Suprapubic skin (tissue), 4 donors: ENCODE measurements around the gene CDH6. TPM values are rescaled to one million over a fixed set of nuclear protein-coding genes. Genes with fewer than 3 reads are reported as not detected.

Experiments
- DNase-seq, 2 donors: peaks; one replicate each; pipeline ENCODE4 v3.0.0-alpha.2; 2019; ENCODE audit warnings: low spot score in 2 of 2
- H3K27ac ChIP-seq: fragments of 200-600 bp; sonication (generic); one replicate; pipeline ENCODE4 v1.5.1; 2019
- H3K27me3 ChIP-seq: fragments of 200-600 bp; sonication (generic); one replicate; pipeline ENCODE4 v1.5.1; 2019
- H3K36me3 ChIP-seq: fragments of 200-600 bp; sonication (generic); one replicate; pipeline ENCODE4 v1.5.1; 2019
- H3K4me1 ChIP-seq: fragments of 200-600 bp; sonication (generic); one replicate; pipeline ENCODE4 v1.5.1; 2019
- H3K4me3 ChIP-seq: fragments of 200-600 bp; sonication (generic); one replicate; pipeline ENCODE4 v1.5.1; 2019; ENCODE audit warnings: mild to moderate bottlenecking
- H3K9me3 ChIP-seq: fragments of 200-600 bp; sonication (generic); one replicate; pipeline ENCODE4 v1.5.1; 2019
- CTCF ChIP-seq, 2 donors: fragments of 200-600 bp in 1 of 2; fragments of 450-650 bp in 1 of 2; sonication (generic) in 1 of 2; IDR thresholded peaks; one replicate each; pipeline ENCODE4 v1.5.1; 2016 to 2019; ENCODE audit warnings: antibody characterized with exemption in 2 of 2, mild to moderate bottlenecking in 1 of 2, moderate library complexity in 1 of 2
- EP300 ChIP-seq: sonication (generic); formaldehyde crosslinking; IDR thresholded peaks from one replicate; pipeline ENCODE4 v1.6.1; 2017; ENCODE audit warnings: antibody characterized with exemption
- POLR2A ChIP-seq, 2 donors: fragments of 450-650 bp; IDR thresholded peaks; one replicate each; pipeline ENCODE4 v1.6.1; 2017; ENCODE audit warnings: antibody characterized with exemption in 2 of 2, mild to moderate bottlenecking in 2 of 2, moderate library complexity in 2 of 2
- POLR2AphosphoS5 ChIP-seq, 3 donors: sonication (generic); formaldehyde crosslinking; IDR thresholded peaks; one replicate each; pipeline ENCODE4 v1.6.1; 2017; ENCODE audit warnings: antibody characterized with exemption in 3 of 3
- WGBS: methylation state at CpG from one replicate; pipeline ENCODE4 v1.1.5; 2018; 5-methylcytosine and 5-hydroxymethylcytosine counted together
- total RNA-seq, 4 donors: library from RNA; depleted of rRNA; stranded (reverse); fragments of >200 nt; gene quantifications; one replicate each; pipeline ENCODE4 v1.1.0, GENCODE V29; 2016

CDH6 gene
- total RNA-seq, 4 donors from 2014 or later = 0.36 to 1.8 (median 0.75) TPM

DNA sequence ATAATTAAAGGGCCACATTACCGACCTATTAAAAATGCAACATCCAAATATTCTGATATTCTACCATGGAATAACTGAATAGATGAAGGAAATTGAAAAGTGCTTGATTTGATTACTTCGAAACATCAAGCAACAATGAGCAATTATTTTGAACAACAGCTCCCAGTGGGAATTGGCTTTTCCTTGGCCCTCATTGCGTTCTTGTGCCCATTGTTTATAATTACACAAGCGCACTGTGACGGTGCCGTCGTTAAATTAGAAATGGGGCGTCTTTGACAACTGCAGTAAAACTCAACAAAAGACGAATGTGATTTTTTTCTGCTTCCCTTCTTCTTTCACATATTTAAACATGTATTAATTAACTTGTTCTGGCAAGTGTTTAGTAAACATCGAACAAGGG is 61.6 kb downstream of the CDH6 start:
- no peak for DNase-seq
- TF ChIP-seq POLR2A (IDR thresholded peaks at IDR 0.05) (no peak), POLR2AphosphoS5 (IDR thresholded peaks at IDR 0.05) (no peak), EP300 (no peak), CTCF (IDR thresholded peaks at IDR 0.05) (no peak)

GRCh38 chr5:31268256-31268655 is 74.8 kb downstream of the CDH6 start:
- Histone ChIP-seq H3K4me1 (peaks cover 1% of the 10 kb centered on the region), H3K27ac (no peak overlapping the region), H3K9me3 (no peaks in the 10 kb centered on the region), H3K27me3 (no peaks in the 10 kb centered on the region), H3K4me3 (no peak overlapping the region), H3K36me3 (no peaks in the 10 kb centered on the region)
- DNase-seq = no peak
- TF ChIP-seq POLR2AphosphoS5 (IDR thresholded peaks at IDR 0.05) (no peak), EP300 (no peak), CTCF (IDR thresholded peaks at IDR 0.05) (no peak), POLR2A (IDR thresholded peaks at IDR 0.05) (no peak)
- 49% methylated on average over 2 of the region's 2 CpGs for WGBS

More for the DNA sequence above, 61.6 kb downstream of the CDH6 start:
- Histone ChIP-seq H3K4me1 (no peaks in the 10 kb centered on the region), H3K9me3 (no peaks in the 10 kb centered on the region), H3K36me3 (no peaks in the 10 kb centered on the region), H3K27ac (no peak overlapping the region), H3K27me3 (no peaks in the 10 kb centered on the region), H3K4me3 (no peak overlapping the region)
- 74% methylated on average over 10 of the region's 10 CpGs for WGBS

DNA sequence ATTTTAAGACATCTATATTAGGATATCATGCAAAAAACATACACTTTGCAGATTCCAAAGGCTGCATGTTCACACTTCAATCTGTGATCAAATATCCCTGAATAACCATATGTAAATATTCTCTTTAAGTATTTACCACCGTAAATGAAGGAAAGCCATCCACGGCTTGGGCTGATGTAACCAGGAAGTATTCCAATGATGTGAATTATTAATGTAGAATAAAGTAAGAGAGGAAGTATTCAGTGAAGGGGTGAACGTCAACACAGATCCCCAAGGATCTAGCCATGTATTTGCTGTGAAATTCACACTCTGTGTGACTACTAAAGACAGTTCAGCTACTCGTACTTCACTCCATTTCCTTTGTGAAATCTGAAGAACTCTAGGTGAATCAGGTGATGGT is 75.2 kb downstream of the CDH6 start:
- no peak for DNase-seq
- WGBS = 59% methylated on average over 4 of the region's 4 CpGs

DNA sequence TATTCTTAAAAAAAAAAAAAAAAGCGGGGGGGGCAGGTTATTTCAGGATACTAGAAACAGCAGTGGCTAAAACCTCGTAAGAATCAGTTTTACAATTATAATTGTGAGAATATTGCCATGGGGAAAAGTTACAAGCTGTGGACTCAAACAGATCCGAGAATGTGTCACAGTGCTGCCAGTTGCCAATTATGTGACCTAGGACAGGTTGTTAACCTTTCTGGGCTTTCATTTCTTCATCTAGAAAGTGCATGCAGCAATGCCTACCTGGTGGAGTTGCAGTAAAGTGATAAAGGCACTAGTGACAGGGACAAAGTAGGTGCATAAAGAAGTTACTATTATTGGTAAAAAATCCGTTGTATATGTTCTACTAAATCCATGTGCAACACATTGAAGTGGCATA is 75.8 kb downstream of the CDH6 start:
- 66% methylated on average over 4 of the region's 4 CpGs for WGBS
- Histone ChIP-seq H3K4me3 (no peak overlapping the region), H3K27ac (no peak overlapping the region), H3K36me3 (no peaks in the 10 kb centered on the region), H3K9me3 (no peaks in the 10 kb centered on the region), H3K27me3 (no peaks in the 10 kb centered on the region), H3K4me1 (peaks cover 9% of the 10 kb centered on the region)
- DNase-seq = no peak
- TF ChIP-seq EP300 = no peak
- TF ChIP-seq POLR2A (IDR thresholded peaks at IDR 0.05) = no peak
- TF ChIP-seq CTCF (IDR thresholded peaks at IDR 0.05) = no peak
- TF ChIP-seq POLR2AphosphoS5 (IDR thresholded peaks at IDR 0.05) = no peak

More for the DNA sequence above, 75.2 kb downstream of the CDH6 start:
- Histone ChIP-seq H3K4me3 (no peak overlapping the region), H3K36me3 (no peaks in the 10 kb centered on the region), H3K9me3 (no peaks in the 10 kb centered on the region), H3K27ac (no peak overlapping the region), H3K27me3 (no peaks in the 10 kb centered on the region), H3K4me1 (peaks cover 5% of the 10 kb centered on the region)
- TF ChIP-seq POLR2AphosphoS5 (IDR thresholded peaks at IDR 0.05) (no peak), EP300 (no peak), CTCF (IDR thresholded peaks at IDR 0.05) (no peak), POLR2A (IDR thresholded peaks at IDR 0.05) (no peak)

DNA sequence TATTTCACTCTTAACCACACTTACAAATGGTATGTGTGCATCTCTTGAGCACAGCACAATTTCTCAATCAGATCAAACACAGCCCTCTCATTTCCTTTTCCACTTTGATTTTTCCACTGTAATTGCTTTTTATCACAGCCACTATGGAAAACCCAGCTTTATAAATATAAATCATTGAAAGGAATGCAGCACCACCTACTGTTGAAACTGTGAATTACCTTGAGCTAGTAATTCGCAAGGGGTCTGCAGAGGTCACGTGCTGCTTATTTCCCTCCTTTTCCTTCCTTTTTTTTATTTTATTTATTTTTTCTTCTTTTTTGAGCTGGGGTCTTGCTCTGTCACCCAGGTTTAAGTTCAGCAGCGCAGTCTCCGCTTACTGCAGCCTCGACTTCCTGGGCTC is 76.9 kb downstream of the CDH6 start:
- Histone ChIP-seq H3K27ac (no peak overlapping the region), H3K4me1 (peaks cover 9% of the 10 kb centered on the region), H3K9me3 (no peaks in the 10 kb centered on the region), H3K4me3 (no peak overlapping the region), H3K27me3 (no peaks in the 10 kb centered on the region), H3K36me3 (no peaks in the 10 kb centered on the region)
- peak in 1 of 2 donors; percentile 16 for TF ChIP-seq CTCF (IDR thresholded peaks at IDR 0.05)
- TF ChIP-seq POLR2AphosphoS5 (IDR thresholded peaks at IDR 0.05) = no peak
- 84% methylated on average over 5 of the region's 5 CpGs for WGBS
- no peak for DNase-seq
